DND-41 (cell line): ENCODE results near the gene MAP4K1.

Source experiments
- ATAC-seq: fragments of 200-7000 bp; cut with Tn5 transposase; 3 replicates; pipeline ENCODE4 v1.9.1; 2021; ENCODE audit warnings: low read depth; ENCODE audit not compliant: insufficient read depth
- DNase-seq: peaks from one replicate; pipeline ENCODE4 v3.0.0-alpha.2; 2020
- H2AFZ ChIP-seq: 2 replicates; pipeline ENCODE4 v1.6.0; 2012; ENCODE audit warnings: low read depth, low read length
- H3K27ac ChIP-seq: 2 replicates; pipeline ENCODE4 v1.5.1; 2012; ENCODE audit warnings: low read length, inconsistent platforms
- H3K27me3 ChIP-seq: fragments of 200-600 bp; sonication (generic); 2 replicates; pipeline ENCODE4 v1.6.0; 2012; ENCODE audit warnings: low read length, mild to moderate bottlenecking, inconsistent platforms; ENCODE audit not compliant: insufficient read depth, poor library complexity
- H3K36me3 ChIP-seq: 2 replicates; pipeline ENCODE4 v1.5.1; 2012; ENCODE audit warnings: low read length, inconsistent platforms; ENCODE audit not compliant: insufficient read depth
- H3K4me1 ChIP-seq: 2 replicates; pipeline ENCODE4 v1.5.1; 2012; ENCODE audit warnings: mild to moderate bottlenecking, low read length; ENCODE audit not compliant: insufficient read depth
- H3K4me2 ChIP-seq: 2 replicates; pipeline ENCODE4 v1.6.0; 2012; ENCODE audit warnings: mild to moderate bottlenecking, moderate library complexity, low read length, inconsistent platforms; ENCODE audit not compliant: insufficient read depth
- H3K4me3 ChIP-seq, 2 experiments: fragments of 200-600 bp in 1 of 2; shearing (Covaris generic) in 1 of 2; 2 replicates each; pipeline ENCODE4 v1.5.1; 2012 to 2016; ENCODE audit warnings: inconsistent platforms in 2 of 2, low read length in 2 of 2, mild to moderate bottlenecking in 2 of 2, low read depth in 1 of 2, moderate library complexity in 1 of 2
- H3K79me2 ChIP-seq: 2 replicates; pipeline ENCODE4 v1.6.0; 2012; ENCODE audit warnings: low read length, inconsistent platforms; ENCODE audit not compliant: insufficient read depth
- H3K9ac ChIP-seq: 2 replicates; pipeline ENCODE4 v1.6.0; 2012; ENCODE audit warnings: low read depth, mild to moderate bottlenecking, inconsistent platforms, low read length, moderate library complexity
- H3K9me3 ChIP-seq: 2 replicates; pipeline ENCODE4 v1.5.1; 2012; ENCODE audit warnings: low read length, moderate library complexity, mild to moderate bottlenecking, inconsistent platforms; ENCODE audit not compliant: insufficient read depth, severe bottlenecking
- H4K20me1 ChIP-seq: 2 replicates; pipeline ENCODE4 v1.6.0; 2012; ENCODE audit warnings: low read length; ENCODE audit not compliant: insufficient read depth
- EZH2 ChIP-seq: IDR thresholded peaks from 3 replicates; pipeline ENCODE4 v1.6.1; 2012; ENCODE audit warnings: borderline replicate concordance, low read depth, mild to moderate bottlenecking, moderate library complexity, low read length, inconsistent platforms; ENCODE audit not compliant: severe bottlenecking
- TF ChIP-seq, protein P1 (sequence below): IDR thresholded peaks from 2 replicates; pipeline ENCODE4 v1.5.1; 2012; ENCODE audit warnings: borderline replicate concordance, low read length, moderate library complexity, mild to moderate bottlenecking; ENCODE audit not compliant: poor library complexity, severe bottlenecking; ENCODE audit errors: extremely low read depth

MAP4K1 gene

DNA sequence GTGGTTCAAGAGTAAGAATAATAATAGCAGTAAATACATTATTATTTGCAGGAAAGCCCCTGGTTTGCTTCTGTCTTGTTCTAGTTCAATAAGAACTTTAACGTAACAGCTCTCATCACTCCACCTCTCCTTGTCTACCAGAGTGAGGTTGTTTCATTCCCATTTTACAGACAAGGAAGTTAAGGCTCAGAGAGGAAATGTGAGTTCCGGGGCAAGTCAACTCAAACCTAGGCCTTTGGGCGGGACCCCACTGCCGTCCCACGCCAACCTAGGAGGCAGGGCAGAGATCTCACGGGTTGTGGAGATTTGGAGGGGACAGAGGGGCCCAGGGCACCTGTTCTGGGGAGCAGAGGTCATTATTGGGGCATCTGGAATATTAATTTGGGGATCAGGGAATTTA, 1.5 kb downstream of the MAP4K1 start:
- Histone ChIP-seq H2AFZ (no peak overlapping the region), H3K79me2 (peaks cover 55% of the 10 kb centered on the region), H3K9me3 (no peaks in the 10 kb centered on the region), H3K27me3 (no peaks in the 10 kb centered on the region), H3K27ac (no peak overlapping the region), H3K4me1 (peaks cover 43% of the 10 kb centered on the region), H4K20me1 (peaks cover 13% of the 10 kb centered on the region), H3K4me2 (peak overlapping the region; percentile 97), H3K36me3 (peaks cover 38% of the 10 kb centered on the region), H3K4me3 (peak overlapping the region in 1 of 2 experiments; percentile 86; a peak in 2 of 4 replicates), H3K9ac (0 out of 2 replicates have a peak overlapping the region, but pooled peaks have one; percentile 93)
- no peak for TF ChIP-seq EZH2
- TF ChIP-seq, protein P1, sequence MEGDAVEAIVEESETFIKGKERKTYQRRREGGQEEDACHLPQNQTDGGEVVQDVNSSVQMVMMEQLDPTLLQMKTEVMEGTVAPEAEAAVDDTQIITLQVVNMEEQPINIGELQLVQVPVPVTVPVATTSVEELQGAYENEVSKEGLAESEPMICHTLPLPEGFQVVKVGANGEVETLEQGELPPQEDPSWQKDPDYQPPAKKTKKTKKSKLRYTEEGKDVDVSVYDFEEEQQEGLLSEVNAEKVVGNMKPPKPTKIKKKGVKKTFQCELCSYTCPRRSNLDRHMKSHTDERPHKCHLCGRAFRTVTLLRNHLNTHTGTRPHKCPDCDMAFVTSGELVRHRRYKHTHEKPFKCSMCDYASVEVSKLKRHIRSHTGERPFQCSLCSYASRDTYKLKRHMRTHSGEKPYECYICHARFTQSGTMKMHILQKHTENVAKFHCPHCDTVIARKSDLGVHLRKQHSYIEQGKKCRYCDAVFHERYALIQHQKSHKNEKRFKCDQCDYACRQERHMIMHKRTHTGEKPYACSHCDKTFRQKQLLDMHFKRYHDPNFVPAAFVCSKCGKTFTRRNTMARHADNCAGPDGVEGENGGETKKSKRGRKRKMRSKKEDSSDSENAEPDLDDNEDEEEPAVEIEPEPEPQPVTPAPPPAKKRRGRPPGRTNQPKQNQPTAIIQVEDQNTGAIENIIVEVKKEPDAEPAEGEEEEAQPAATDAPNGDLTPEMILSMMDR: no peak
- no peak for DNase-seq
- no peak for ATAC-seq

DNA sequence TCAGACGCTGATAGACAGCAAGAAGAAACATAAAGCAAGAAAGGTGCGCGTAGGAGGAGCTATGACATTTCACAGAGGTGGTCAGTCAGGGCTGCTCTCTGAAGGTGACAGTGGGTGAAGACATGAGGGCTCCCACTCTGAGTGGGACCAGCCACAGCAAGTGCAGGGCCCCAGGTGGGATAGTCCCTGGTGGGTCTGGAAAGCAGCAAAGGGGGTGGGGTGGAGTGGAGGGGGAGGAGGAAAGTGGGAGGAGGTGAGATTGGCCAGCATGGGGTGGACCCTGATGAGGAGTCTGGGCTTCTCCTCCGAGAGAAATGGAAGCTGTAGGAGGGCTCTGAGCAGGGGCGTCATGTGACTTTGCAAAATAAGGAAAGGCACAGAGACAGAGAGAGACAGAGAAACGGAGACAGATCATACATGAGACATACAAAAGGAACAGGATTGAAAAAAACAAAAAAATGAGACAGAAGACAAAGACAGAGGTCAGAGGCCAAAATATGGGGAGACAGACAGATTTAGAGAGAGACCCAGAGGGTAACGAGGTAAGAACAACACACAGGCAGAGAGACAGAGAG, 2.7 kb downstream of the MAP4K1 start:
- ATAC-seq: no peak
- H3K4me2 ChIP-seq: peak overlapping the region; percentile 23; the same call in 1 of the 2 replicates
- no peaks in the 10 kb centered on the region for H3K9me3 ChIP-seq
- peaks cover 8% of the 10 kb centered on the region for H4K20me1 ChIP-seq
- TF ChIP-seq, protein P1: no peak
- TF ChIP-seq EZH2: no peak
- H3K27me3 ChIP-seq: no peaks in the 10 kb centered on the region
- DNase-seq: no peak
- H3K4me1 ChIP-seq: peaks cover 37% of the 10 kb centered on the region
- H3K9ac ChIP-seq: no peak overlapping the region
- H2AFZ ChIP-seq: no peak overlapping the region
- H3K79me2 ChIP-seq: peaks cover 43% of the 10 kb centered on the region
- 0 out of 2 replicates have a peak overlapping the region, but pooled peaks have one; percentile 9 for H3K27ac ChIP-seq
- no peak overlapping the region for H3K4me3 ChIP-seq
- H3K36me3 ChIP-seq: peaks cover 34% of the 10 kb centered on the region

- Histone ChIP-seq H3K4me3 (no peak overlapping the region), H3K4me2 (peak overlapping the region; percentile 32; the same call in 1 of the 2 replicates), H3K4me1 (peaks cover 31% of the 10 kb centered on the region), H3K79me2 (peaks cover 35% of the 10 kb centered on the region), H3K27ac (no peak overlapping the region), H2AFZ (no peak overlapping the region), H3K9me3 (no peaks in the 10 kb centered on the region), H3K27me3 (no peaks in the 10 kb centered on the region), H3K9ac (no peak overlapping the region), H4K20me1 (0 out of 2 replicates have a peak, but pooled peaks cover under 1% of the 10 kb centered on the region), H3K36me3 (peaks cover 36% of the 10 kb centered on the region)
- DNase-seq: no peak
- no peak for ATAC-seq
- no peak for TF ChIP-seq EZH2
- TF ChIP-seq, protein P1: no peak
Measured at GRCh38 chr19:38614289-38614688, 3.5 kb downstream of the MAP4K1 start.
